HG02884 (cell line): Measurements from ENCODE around the gene TLR5.

Source experiments
- ATAC-seq: cut with Tn5 transposase; IDR thresholded peaks from one replicate; pipeline ENCODE4 v1.9.1; 2021; ENCODE audit warnings: mild to moderate bottlenecking, moderate library complexity; ENCODE audit not compliant: unreplicated experiment

Gene TLR5

GRCh38 chr1:223116950-223117349 is 26.1 kb downstream of the TLR5 start:
- ATAC-seq, result no peak

DNA sequence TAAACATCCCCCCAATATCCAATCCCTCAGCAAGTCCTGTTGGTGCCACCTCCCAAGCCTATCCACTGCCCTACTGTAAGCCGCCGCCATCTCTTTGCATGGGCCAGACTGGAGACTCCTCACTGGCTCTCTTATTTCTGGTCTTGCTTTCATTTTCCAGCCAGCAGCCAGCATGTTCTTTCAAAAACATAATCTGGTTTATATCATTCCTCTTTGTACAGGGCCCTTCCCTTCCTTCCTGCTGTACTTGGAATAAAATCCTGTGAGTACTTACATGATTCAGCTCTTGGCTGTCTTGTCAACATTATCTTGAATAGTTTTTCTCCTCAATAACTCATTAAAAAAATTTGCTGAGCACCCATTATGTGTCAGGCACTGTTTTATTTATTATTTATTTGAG is 28.2 kb downstream of the TLR5 start:
- no peak for ATAC-seq

- ATAC-seq, result no peak
These were observed 32.1 kb downstream of the TLR5 start for GRCh38 chr1:223110952-223111351.

GRCh38 chr1:223109581-223110026 is 33.4 kb downstream of the TLR5 start:
- ATAC-seq, result no peak

GRCh38 chr1:223106856-223107255 is 36.2 kb downstream of the TLR5 start:
- no peak for ATAC-seq

GRCh38 chr1:223105568-223105967 is 37.5 kb downstream of the TLR5 start:
- ATAC-seq, result no peak

GRCh38 chr1:223102797-223103533 is 40.1 kb downstream of the TLR5 start:
- no peak for ATAC-seq

GRCh38 chr1:223097713-223098112 is 45.3 kb downstream of the TLR5 start:
- no peak for ATAC-seq

- ATAC-seq, result no peak
These were observed 47.2 kb downstream of the TLR5 start for GRCh38 chr1:223095870-223096269.

DNA sequence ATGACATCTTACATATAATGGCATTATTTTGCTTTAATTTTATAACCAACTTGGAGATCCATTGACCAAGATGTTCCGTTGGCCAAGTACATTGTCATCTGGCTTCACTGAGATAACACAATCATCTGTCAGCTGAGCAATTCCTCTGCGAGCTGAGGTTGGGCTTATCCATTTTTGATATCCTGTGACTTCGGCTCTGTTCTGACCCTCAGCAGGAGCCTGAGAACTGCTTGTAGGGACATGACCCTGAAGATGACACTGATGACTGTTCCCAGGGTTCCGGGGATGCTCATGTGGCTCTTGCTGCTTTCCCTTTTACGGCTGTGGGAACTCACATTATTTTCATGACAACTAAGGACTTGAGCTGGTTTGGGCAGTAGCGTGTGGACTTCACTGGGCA is 51.2 kb downstream of the TLR5 start:
- no peak for ATAC-seq

DNA sequence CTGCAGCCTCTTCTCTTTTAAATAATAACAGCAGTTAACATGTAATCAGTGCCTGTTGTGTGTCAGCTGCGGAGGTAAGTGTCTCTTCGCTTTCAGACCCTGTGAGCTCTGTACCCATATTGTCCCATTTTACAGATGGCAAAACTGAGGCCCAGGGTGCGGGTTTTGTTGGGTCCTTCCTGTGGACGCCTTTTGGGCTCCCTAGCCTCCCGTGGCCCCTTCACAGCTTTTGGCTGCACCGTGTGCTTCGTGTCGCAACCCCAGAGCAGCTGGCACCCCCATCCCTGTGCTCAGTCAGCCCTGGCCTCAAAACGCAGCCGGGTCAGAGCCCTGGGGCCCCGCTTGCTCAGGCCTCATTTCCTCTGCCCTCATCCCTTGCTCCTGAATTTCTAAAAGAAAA is 53.8 kb downstream of the TLR5 start:
- no peak for ATAC-seq

GRCh38 chr1:223088713-223089240 is 54.3 kb downstream of the TLR5 start:
- no peak for ATAC-seq

GRCh38 chr1:223087291-223088255 is 55.5 kb downstream of the TLR5 start:
- no peak for ATAC-seq

GRCh38 chr1:223084464-223084866 is 58.6 kb downstream of the TLR5 start:
- no peak for ATAC-seq

GRCh38 chr1:223083831-223084230 is 59.2 kb downstream of the TLR5 start:
- ATAC-seq, result no peak

GRCh38 chr1:223082914-223083313 is 60.1 kb downstream of the TLR5 start:
- ATAC-seq, result no peak

DNA sequence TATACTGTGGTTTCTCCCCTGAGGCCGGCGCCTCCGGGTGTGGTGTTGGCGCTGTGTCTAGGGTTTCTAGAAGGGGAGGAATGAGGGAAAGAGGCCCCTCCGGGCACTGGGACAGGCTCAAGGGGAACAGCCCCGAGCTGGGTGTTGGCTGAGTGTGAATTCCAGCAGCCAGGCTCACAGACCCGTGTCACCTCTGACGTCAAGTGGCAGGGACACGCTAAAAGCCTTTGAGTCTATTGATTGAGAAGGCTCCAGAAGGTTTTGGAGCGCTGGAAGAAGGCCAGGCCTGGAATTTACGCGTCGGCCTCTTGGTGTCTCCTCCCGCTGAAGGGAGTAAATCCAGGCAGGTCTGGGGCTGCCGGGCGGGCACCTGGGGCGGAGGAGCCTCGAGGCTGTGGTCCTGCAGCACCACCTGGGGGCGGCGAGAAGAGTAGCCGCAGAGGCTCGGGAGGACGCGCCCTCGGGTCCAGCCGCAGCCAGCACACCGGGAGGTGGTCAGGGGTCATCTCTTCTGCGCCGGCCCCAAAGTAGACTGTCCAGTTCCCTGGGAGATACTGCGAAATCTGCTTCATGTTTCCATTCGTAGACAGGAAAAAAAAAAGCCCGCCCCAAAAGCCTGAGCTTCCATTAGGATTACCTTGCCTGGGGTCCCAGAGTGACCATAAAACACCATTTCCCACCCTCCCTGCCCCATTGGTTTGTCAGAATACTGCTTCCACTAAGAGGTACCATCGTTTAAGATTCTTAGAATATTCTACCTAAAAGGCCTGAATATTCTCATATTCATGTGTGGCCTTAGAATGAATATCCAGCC is 61.7 kb downstream of the TLR5 start:
- ATAC-seq, result peak; percentile 96

- no peak for ATAC-seq
These were observed 63.5 kb downstream of the TLR5 start for GRCh38 chr1:223079498-223079897.

- ATAC-seq, result no peak
These were observed 65.7 kb downstream of the TLR5 start for GRCh38 chr1:223077247-223077833.

GRCh38 chr1:223076362-223076761 is 66.7 kb downstream of the TLR5 start:
- no peak for ATAC-seq
